Upper lobe of left lung (tissue), 6 donors: Measurements from ENCODE around the gene ALKBH4. TPM values are rescaled to one million over a fixed set of nuclear protein-coding genes. Genes with fewer than 3 reads are reported as not detected.
"Not testable (repeated sequence)": the region's sequence is repeated elsewhere in the genome, so short reads cannot be mapped to it uniquely, and the experiment has no call there.

Source experiments
- ATAC-seq, 2 donors: fragments of 200-7000 bp; cut with Tn5 transposase; one replicate each; pipeline ENCODE4 v1.9.1; 2022; ENCODE audit warnings: mild to moderate bottlenecking in 2 of 2, moderate library complexity in 2 of 2; ENCODE audit not compliant: low FRiP score in 2 of 2
- DNase-seq, 2 donors: peaks; one replicate each; pipeline ENCODE4 v3.0.0-alpha.2; 2019 to 2020
- H3K27ac ChIP-seq, 4 donors: fragments of 200-600 bp; sonication (generic); one replicate each; pipeline ENCODE4 v1.5.1; 2016 to 2019
- H3K27me3 ChIP-seq, 4 donors: fragments of 200-600 bp; sonication (generic); one replicate each; pipeline ENCODE4 v1.5.1; 2017 to 2019
- H3K36me3 ChIP-seq, 4 donors: fragments of 200-600 bp; sonication (generic); one replicate each; pipeline ENCODE4 v1.5.1; 2016 to 2019
- H3K4me1 ChIP-seq, 4 donors: fragments of 200-600 bp; sonication (generic); one replicate each; pipeline ENCODE4 v1.5.1; 2018 to 2019
- H3K4me3 ChIP-seq, 4 donors: fragments of 200-600 bp; sonication (generic); one replicate each; pipeline ENCODE4 v1.5.1; 2017 to 2019; ENCODE audit warnings: mild to moderate bottlenecking in 2 of 4, moderate library complexity in 1 of 4
- H3K9me3 ChIP-seq, 4 donors: fragments of 200-600 bp; sonication (generic); one replicate each; pipeline ENCODE4 v1.5.1; 2018 to 2019
- CTCF ChIP-seq, 6 experiments: fragments of 450-650 bp in 4 of 6; fragments of 200-600 bp in 2 of 6; sonication (generic) in 2 of 6; IDR thresholded peaks; one replicate each; pipeline ENCODE4 v1.5.1; 2016 to 2019; ENCODE audit warnings: antibody characterized with exemption in 6 of 6
- EP300 ChIP-seq, 4 donors: sonication (generic); formaldehyde crosslinking; IDR thresholded peaks; one replicate each; pipeline ENCODE4 v1.5.1; 2017; ENCODE audit warnings: antibody characterized with exemption in 4 of 4, control low read depth in 2 of 4
- POLR2A ChIP-seq, 4 donors: fragments of 450-650 bp; IDR thresholded peaks; one replicate each; pipeline ENCODE4 v1.5.1; 2016 to 2017; ENCODE audit warnings: antibody characterized with exemption in 4 of 4, mild to moderate bottlenecking in 2 of 4
- POLR2AphosphoS5 ChIP-seq, 2 donors: sonication (generic); formaldehyde crosslinking; IDR thresholded peaks; one replicate each; pipeline ENCODE4 v1.5.1; 2017; ENCODE audit warnings: antibody characterized with exemption in 2 of 2
- WGBS, 2 donors: methylation state at CpG; one replicate each; pipeline ENCODE4 v1.1.5; 2017 to 2018; 5-methylcytosine and 5-hydroxymethylcytosine counted together
- total RNA-seq, 6 donors: library from RNA; depleted of rRNA in 4 of 6; stranded (reverse); fragments of >200 nt in 4 of 6; gene quantifications; one replicate each; pipeline versions ENCODE4 v1.1.0 to v1.2.1, GENCODE V29; 2016 to 2021
- donor health status: DM: no; HTN: no; CAD: no; lungs with moderate emphysema.
- donor health status: DM: no; HTN: yes; CAD: no; lungs with severe emphysema.

The ALKBH4 gene
- 10 to 100 TPM; 10.4 to 34.2 (median 18.2) TPM for total RNA-seq

- Histone ChIP-seq H3K4me3 (peak within 1 kb of the TSS; percentile 75 to 100 (median 85)), H3K27ac (peak within 1 kb of the TSS; percentile 59 to 88 (median 85)), H3K36me3 (peaks cover 0 to 20% (median 8%) of the 10 kb centered on the region in 4 donors), H3K27me3 (no peaks in the 10 kb centered on the region), H3K4me1 (peaks cover 12 to 40% (median 18%) of the 10 kb centered on the region in 4 donors), H3K9me3 (no peaks in the 10 kb centered on the region)
- WGBS, 2 donors, result 0% methylated on average over 2 to 9 of the region's 81 CpGs
- DNase-seq (peak; percentile 97 to 100), ATAC-seq (peak; percentile 93 to 98)
- TF ChIP-seq CTCF (IDR thresholded peaks at IDR 0.05) (peak in 4 of 6 experiments; percentile 37 to 71 (median 52)), EP300 (IDR thresholded peaks at IDR 0.05) (no peak), POLR2AphosphoS5 (IDR thresholded peaks at IDR 0.05) (peak; percentile 82 to 89), POLR2A (IDR thresholded peaks at IDR 0.05) (peak in 2 of 4 donors; percentile 43 to 78)
Observed at GRCh38 chr7:102464577-102465280, at the start of gene ALKBH4, which contains the start of gene LRWD1. Gene ALKBH4, minus strand, starts transcription at chr7:102464863. Its CDS starts 27 bp downstream, at chr7:102464836. Gene LRWD1, plus strand, starts transcription at chr7:102464984. Its CDS starts 97 bp downstream, at chr7:102465081.

- H3K4me3 ChIP-seq, result peak overlapping the region in 1 of 4 donors; percentile 21
- H3K27me3 ChIP-seq, result not testable (repeated sequence)
- WGBS, 2 donors, result 10 to 12% methylated on average over 5 of the region's 5 CpGs
Observed at GRCh38 chr7:102512642-102513221, 48.1 kb upstream of the ALKBH4 start.

GRCh38 chr7:102511860-102512522 lies 47.3 kb upstream of the ALKBH4 start:
- H3K4me3 ChIP-seq, H3K4me1 ChIP-seq, H3K27ac ChIP-seq, H3K9me3 ChIP-seq, H3K27me3 ChIP-seq, H3K36me3 ChIP-seq, DNase-seq: not testable (repeated sequence)
- peak; percentile 13 to 82 for ATAC-seq
- no CpG with 5 or more reads among the region's 30 CpGs for WGBS, 2 donors

More at GRCh38 chr7:102512642-102513221, 48.1 kb upstream of the ALKBH4 start:
- ATAC-seq, result peak in 1 of 2 donors; percentile 1
- peak; percentile 19 to 62 for DNase-seq
- H3K36me3 ChIP-seq, H3K9me3 ChIP-seq, H3K4me1 ChIP-seq: not testable (repeated sequence)
- H3K27ac ChIP-seq, result peak overlapping the region in 3 of 4 donors; percentile 75 to 85 (median 81)

- H3K9me3 ChIP-seq, H3K4me1 ChIP-seq, H3K36me3 ChIP-seq, H3K27me3 ChIP-seq, H3K27ac ChIP-seq, ATAC-seq, H3K4me3 ChIP-seq: not testable (repeated sequence)
- WGBS, 2 donors, result 84 to 85% methylated on average over 5 of the region's 8 CpGs
- peak in 1 of 2 donors; percentile 34 for DNase-seq
Observed at GRCh38 chr7:102510575-102510974, 45.9 kb upstream of the ALKBH4 start.

GRCh38 chr7:102507410-102508088 lies 42.9 kb upstream of the ALKBH4 start:
- H3K4me1 ChIP-seq, H3K4me3 ChIP-seq, H3K36me3 ChIP-seq, ATAC-seq, H3K27ac ChIP-seq, H3K9me3 ChIP-seq, H3K27me3 ChIP-seq: not testable (repeated sequence)
- peak in 1 of 2 donors; percentile 19 for DNase-seq
- WGBS, 2 donors, result 67 to 86% methylated on average over 2 of the region's 8 CpGs

- peak; percentile 5 to 77 for ATAC-seq
- no CpG with 5 or more reads among the region's 24 CpGs for WGBS, 2 donors
- not testable (repeated sequence) for H3K27me3 ChIP-seq, H3K9me3 ChIP-seq, H3K4me1 ChIP-seq, DNase-seq, H3K27ac ChIP-seq, H3K36me3 ChIP-seq, H3K4me3 ChIP-seq
Observed at GRCh38 chr7:102505298-102506185, 40.9 kb upstream of the ALKBH4 start.

- H3K4me1 ChIP-seq, H3K27ac ChIP-seq, H3K9me3 ChIP-seq, H3K27me3 ChIP-seq, H3K36me3 ChIP-seq, DNase-seq, ATAC-seq, H3K4me3 ChIP-seq: not testable (repeated sequence)
- WGBS, 2 donors, result no CpG with 5 or more reads among the region's 12 CpGs
Observed at GRCh38 chr7:102503141-102503540, 38.5 kb upstream of the ALKBH4 start.

- H3K9me3 ChIP-seq, H3K4me1 ChIP-seq, H3K27me3 ChIP-seq, H3K4me3 ChIP-seq, ATAC-seq, H3K36me3 ChIP-seq, H3K27ac ChIP-seq: not testable (repeated sequence)
- DNase-seq, result peak in 1 of 2 donors; percentile 38
- WGBS, 2 donors, result 86 to 94% methylated on average over 14 to 15 of the region's 16 CpGs
Observed at GRCh38 chr7:102498321-102498720, 33.7 kb upstream of the ALKBH4 start.

GRCh38 chr7:102497308-102497707 lies 32.6 kb upstream of the ALKBH4 start:
- H3K27me3 ChIP-seq, H3K9me3 ChIP-seq, H3K4me1 ChIP-seq, H3K36me3 ChIP-seq, H3K27ac ChIP-seq, H3K4me3 ChIP-seq: not testable (repeated sequence)
- peak in 1 of 2 donors; percentile 27 for DNase-seq
- WGBS, 2 donors, result 40% methylated on average over 1 of the region's 5 CpGs; no CpG with 5 or more reads in 1 of the 2 donors
- ATAC-seq, result peak in 1 of 2 donors; percentile 16

- H3K9me3 ChIP-seq, ATAC-seq, H3K4me3 ChIP-seq, H3K27me3 ChIP-seq, H3K4me1 ChIP-seq, H3K27ac ChIP-seq, H3K36me3 ChIP-seq: not testable (repeated sequence)
- DNase-seq, result peak in 1 of 2 donors; percentile 10
- WGBS, 2 donors, result 68 to 100% methylated on average over 2 to 3 of the region's 10 CpGs
Observed at GRCh38 chr7:102496861-102497260, 32.2 kb upstream of the ALKBH4 start.
